Left kidney (tissue), 1 donor: ENCODE measurements around the gene PLA2G2D. TPM values are rescaled to one million over a fixed set of nuclear protein-coding genes. Genes with fewer than 3 reads are reported as not detected.

Experiments
- polyA plus RNA-seq: library from polyadenylated mRNA; unstranded; fragments of 120-200 nt; gene quantifications from one replicate; pipeline ENCODE4 v1.2.1, GENCODE V29; 2013; ENCODE audit not compliant: insufficient read length

PLA2G2D gene
- polyA plus RNA-seq, 1 donor = 0.08 TPM

Other genes with a start within 250 kb of the PLA2G2D start
- gene OTUD3, start 237.1 kb downstream of the PLA2G2D start, polyA plus RNA-seq = 28.2 TPM
- gene PLA2G2E, start 195.9 kb downstream of the PLA2G2D start, polyA plus RNA-seq = not detected
- gene PLA2G2A, start 139.9 kb downstream of the PLA2G2D start, polyA plus RNA-seq = 0.18 TPM
- not detected for gene PLA2G5, start 49.3 kb downstream of the PLA2G2D start, polyA plus RNA-seq
- 0.37 TPM for gene PLA2G2F, start 19.8 kb upstream of the PLA2G2D start, polyA plus RNA-seq
- gene UBXN10, start 66.6 kb upstream of the PLA2G2D start, polyA plus RNA-seq = 5.8 TPM
- gene PLA2G2C, start 67.0 kb upstream of the PLA2G2D start, polyA plus RNA-seq = 0.10 TPM
- gene VWA5B1, start 171.3 kb upstream of the PLA2G2D start, polyA plus RNA-seq = 2.5 TPM